Measurements from ENCODE around the gene LYST. TPM values are rescaled to one million over a fixed set of nuclear protein-coding genes. Genes with fewer than 3 reads are reported as not detected.

LYST gene
- total RNA-seq, 1 donor = 30.4 TPM

GRCh38 chr1:235775246-235775860 is 91.4 kb downstream of the LYST start:
- DNase-seq (ENCODE audit: low read depth) = no peak
- no peak for TF ChIP-seq CTCF (IDR thresholded peaks at IDR 0.05; ENCODE audit: insufficient read depth, low read length)
- H3K4me3 ChIP-seq (ENCODE audit: low read depth, low read length) = no peak overlapping the region

- DNase-seq (ENCODE audit: low read depth) = no peak
- no peak overlapping the region for H3K4me3 ChIP-seq (ENCODE audit: low read depth, low read length)
- no peak for TF ChIP-seq CTCF (IDR thresholded peaks at IDR 0.05; ENCODE audit: insufficient read depth, low read length)
Observed at GRCh38 chr1:235767795-235768194, 98.9 kb downstream of the LYST start.

GRCh38 chr1:235766794-235767285 is 99.9 kb downstream of the LYST start:
- TF ChIP-seq CTCF (IDR thresholded peaks at IDR 0.05; ENCODE audit: insufficient read depth, low read length) = no peak

GRCh38 chr1:235763962-235764361 is 102.7 kb downstream of the LYST start:
- TF ChIP-seq CTCF (IDR thresholded peaks at IDR 0.05; ENCODE audit: insufficient read depth, low read length) = no peak
- no peak overlapping the region for H3K4me3 ChIP-seq (ENCODE audit: low read depth, low read length)
- no peak for DNase-seq (ENCODE audit: low read depth)

More at GRCh38 chr1:235766794-235767285, 99.9 kb downstream of the LYST start:
- H3K4me3 ChIP-seq (ENCODE audit: low read depth, low read length) = no peak overlapping the region
- DNase-seq (ENCODE audit: low read depth) = no peak

- no peak for TF ChIP-seq CTCF (IDR thresholded peaks at IDR 0.05; ENCODE audit: insufficient read depth, low read length)
- no peak for DNase-seq (ENCODE audit: low read depth)
- H3K4me3 ChIP-seq (ENCODE audit: low read depth, low read length) = no peak overlapping the region
Observed at GRCh38 chr1:235759336-235759735, 107.4 kb downstream of the LYST start.

GRCh38 chr1:235758931-235759330 is 107.8 kb downstream of the LYST start:
- DNase-seq (ENCODE audit: low read depth) = no peak
- H3K4me3 ChIP-seq (ENCODE audit: low read depth, low read length) = no peak overlapping the region
- no peak for TF ChIP-seq CTCF (IDR thresholded peaks at IDR 0.05; ENCODE audit: insufficient read depth, low read length)
